Gastrocnemius medialis (tissue), 4 donors: ENCODE results near the gene FLVCR1.

ENCODE experiments used
- POLR2A ChIP-seq, 2 donors: fragments of 450-650 bp; IDR thresholded peaks; one replicate each; pipeline ENCODE4 v1.6.1; 2017; ENCODE audit warnings: antibody characterized with exemption in 2 of 2, mild to moderate bottlenecking in 2 of 2, moderate library complexity in 2 of 2
- TF ChIP-seq, protein P1 (sequence below), 5 experiments: fragments of 450-650 bp in 3 of 5; fragments of 200-600 bp in 2 of 5; sonication (generic) in 2 of 5; IDR thresholded peaks in 4 of 5; conservative IDR thresholded peaks in 1 of 5; 1 replicate in 4 of 5; 2 replicates in 1 of 5; pipeline ENCODE4 v1.5.1; 2016 to 2019; ENCODE audit warnings: antibody characterized with exemption in 5 of 5, mild to moderate bottlenecking in 3 of 5, moderate library complexity in 3 of 5

DNA sequence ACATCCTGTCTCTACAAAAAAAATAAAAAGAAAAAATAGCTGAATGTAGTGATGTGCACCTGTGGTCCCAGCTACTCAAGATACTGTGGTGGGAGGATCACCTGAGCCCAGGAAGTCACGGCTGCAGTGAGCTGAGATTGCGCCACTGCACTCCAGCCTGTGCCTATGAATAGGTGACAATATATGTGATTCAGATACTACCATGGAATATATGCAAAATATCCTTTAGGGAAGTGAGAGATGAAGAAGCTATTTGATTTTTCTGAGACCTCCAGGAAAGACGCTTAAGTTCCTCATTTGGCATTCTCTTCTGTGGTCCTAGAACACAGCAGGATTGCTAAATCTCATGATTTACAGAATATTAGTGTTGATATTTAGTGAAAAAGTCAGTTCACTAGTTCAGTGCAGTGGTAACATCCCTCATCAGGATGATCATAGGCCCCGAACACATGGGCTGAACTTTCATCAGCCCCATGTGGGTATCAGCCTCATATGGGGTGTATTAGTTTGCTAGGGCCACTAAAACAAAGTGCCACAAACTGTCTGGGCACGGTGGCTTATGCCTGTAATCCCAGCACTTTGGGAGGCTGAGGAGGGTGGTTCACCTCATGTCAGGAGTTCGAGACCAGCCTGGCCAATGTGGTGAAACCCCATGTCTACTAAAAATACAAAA is 86.3 kb downstream of the FLVCR1 start:
- TF ChIP-seq, protein P1, sequence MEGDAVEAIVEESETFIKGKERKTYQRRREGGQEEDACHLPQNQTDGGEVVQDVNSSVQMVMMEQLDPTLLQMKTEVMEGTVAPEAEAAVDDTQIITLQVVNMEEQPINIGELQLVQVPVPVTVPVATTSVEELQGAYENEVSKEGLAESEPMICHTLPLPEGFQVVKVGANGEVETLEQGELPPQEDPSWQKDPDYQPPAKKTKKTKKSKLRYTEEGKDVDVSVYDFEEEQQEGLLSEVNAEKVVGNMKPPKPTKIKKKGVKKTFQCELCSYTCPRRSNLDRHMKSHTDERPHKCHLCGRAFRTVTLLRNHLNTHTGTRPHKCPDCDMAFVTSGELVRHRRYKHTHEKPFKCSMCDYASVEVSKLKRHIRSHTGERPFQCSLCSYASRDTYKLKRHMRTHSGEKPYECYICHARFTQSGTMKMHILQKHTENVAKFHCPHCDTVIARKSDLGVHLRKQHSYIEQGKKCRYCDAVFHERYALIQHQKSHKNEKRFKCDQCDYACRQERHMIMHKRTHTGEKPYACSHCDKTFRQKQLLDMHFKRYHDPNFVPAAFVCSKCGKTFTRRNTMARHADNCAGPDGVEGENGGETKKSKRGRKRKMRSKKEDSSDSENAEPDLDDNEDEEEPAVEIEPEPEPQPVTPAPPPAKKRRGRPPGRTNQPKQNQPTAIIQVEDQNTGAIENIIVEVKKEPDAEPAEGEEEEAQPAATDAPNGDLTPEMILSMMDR (IDR thresholded peaks at IDR 0.05 in 4 of 5, conservative IDR thresholded peaks at IDR 0.05 in 1 of 5), result no peak
- no peak for TF ChIP-seq POLR2A (IDR thresholded peaks at IDR 0.05)
